Osteoblast (primary cell): ENCODE results near the gene C11orf86. TPM values are rescaled to one million over a fixed set of nuclear protein-coding genes. Genes with fewer than 3 reads are reported as not detected.
A peak's percentile ranks its signal among the peaks of the same experiment; 100 is the strongest.

Experiments
- DNase-seq: peaks from one replicate; pipeline ENCODE4 v3.0.0; 2011; ENCODE audit warnings: low spot score, mixed read lengths; ENCODE audit not compliant: insufficient read length; ENCODE audit errors: missing footprints
- H2AFZ ChIP-seq: 2 replicates; pipeline ENCODE4 v1.6.0; 2011; ENCODE audit warnings: mild to moderate bottlenecking, low read length
- H3K27ac ChIP-seq: 2 replicates; pipeline ENCODE4 v1.5.1; 2011; ENCODE audit warnings: mild to moderate bottlenecking, low read depth, low read length, moderate library complexity
- H3K27me3 ChIP-seq: 2 replicates; pipeline ENCODE4 v1.6.0; 2012; ENCODE audit warnings: mild to moderate bottlenecking, control low read depth, inconsistent platforms, low read length, moderate library complexity; ENCODE audit not compliant: insufficient read depth
- H3K36me3 ChIP-seq: 2 replicates; pipeline ENCODE4 v1.5.1; 2011; ENCODE audit warnings: mild to moderate bottlenecking, low read length, control low read depth, moderate library complexity; ENCODE audit not compliant: insufficient read depth
- H3K4me1 ChIP-seq: 2 replicates; pipeline ENCODE4 v1.5.1; 2011; ENCODE audit warnings: mild to moderate bottlenecking, low read length, control low read depth, moderate library complexity; ENCODE audit not compliant: insufficient read depth
- H3K4me2 ChIP-seq: 2 replicates; pipeline ENCODE4 v1.6.0; 2011; ENCODE audit warnings: mild to moderate bottlenecking, low read length; ENCODE audit not compliant: insufficient read depth
- H3K4me3 ChIP-seq: fragments of 200-600 bp; sonication (generic); 3 replicates; pipeline ENCODE4 v1.5.1; 2012; ENCODE audit warnings: mild to moderate bottlenecking, low read length, inconsistent platforms; ENCODE audit not compliant: insufficient read depth
- H3K79me2 ChIP-seq: 2 replicates; pipeline ENCODE4 v1.6.0; 2012; ENCODE audit warnings: mild to moderate bottlenecking, low read length, control low read depth, inconsistent platforms; ENCODE audit not compliant: insufficient read depth
- H3K9me3 ChIP-seq: 2 replicates; pipeline ENCODE4 v1.5.1; 2011; ENCODE audit warnings: low read depth, low read length, control low read depth
- H4K20me1 ChIP-seq: 2 replicates; pipeline ENCODE4 v1.6.0; 2012; ENCODE audit warnings: mild to moderate bottlenecking, low read length, control low read depth; ENCODE audit not compliant: insufficient read depth
- total RNA-seq: library from RNA; depleted of rRNA; stranded (reverse); fragments of >200 nt; gene quantifications from 2 replicates; pipeline ENCODE4 v1.2.3, GENCODE V29; 2012
- TF ChIP-seq, protein P1 (sequence below): IDR thresholded peaks from 2 replicates; pipeline ENCODE4 v1.5.1; 2011; ENCODE audit warnings: mild to moderate bottlenecking, low read depth, low read length, moderate library complexity; ENCODE audit errors: extremely low read depth

The C11orf86 gene
- total RNA-seq, 1 donor: not detected

DNA sequence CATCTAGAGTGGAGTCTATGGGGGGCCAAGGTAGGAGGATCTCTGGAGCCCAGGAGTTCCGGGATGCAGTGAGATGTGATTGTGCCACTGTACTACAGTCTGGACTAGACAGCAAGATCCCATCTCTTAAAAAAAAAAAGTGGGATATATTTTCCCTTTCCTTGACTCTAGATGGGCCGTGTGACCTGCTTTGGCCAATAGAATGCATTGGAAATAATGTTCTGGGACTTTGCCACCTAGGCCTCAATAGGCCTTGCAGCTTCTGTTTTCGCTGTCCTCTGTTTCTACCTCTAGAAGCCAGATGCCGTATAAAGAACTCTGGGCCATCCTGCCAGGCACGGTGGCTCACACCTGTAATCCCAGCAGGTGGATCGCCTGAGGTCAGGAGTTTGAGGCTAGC, 3.6 kb downstream of the C11orf86 start:
- H3K4me2 ChIP-seq: no peak overlapping the region
- no peaks in the 10 kb centered on the region for H3K36me3 ChIP-seq
- H3K4me1 ChIP-seq: peaks cover 17% of the 10 kb centered on the region
- no peak overlapping the region for H3K27ac ChIP-seq
- H3K79me2 ChIP-seq: no peaks in the 10 kb centered on the region
- no peak overlapping the region for H3K4me3 ChIP-seq
- TF ChIP-seq, protein P1, sequence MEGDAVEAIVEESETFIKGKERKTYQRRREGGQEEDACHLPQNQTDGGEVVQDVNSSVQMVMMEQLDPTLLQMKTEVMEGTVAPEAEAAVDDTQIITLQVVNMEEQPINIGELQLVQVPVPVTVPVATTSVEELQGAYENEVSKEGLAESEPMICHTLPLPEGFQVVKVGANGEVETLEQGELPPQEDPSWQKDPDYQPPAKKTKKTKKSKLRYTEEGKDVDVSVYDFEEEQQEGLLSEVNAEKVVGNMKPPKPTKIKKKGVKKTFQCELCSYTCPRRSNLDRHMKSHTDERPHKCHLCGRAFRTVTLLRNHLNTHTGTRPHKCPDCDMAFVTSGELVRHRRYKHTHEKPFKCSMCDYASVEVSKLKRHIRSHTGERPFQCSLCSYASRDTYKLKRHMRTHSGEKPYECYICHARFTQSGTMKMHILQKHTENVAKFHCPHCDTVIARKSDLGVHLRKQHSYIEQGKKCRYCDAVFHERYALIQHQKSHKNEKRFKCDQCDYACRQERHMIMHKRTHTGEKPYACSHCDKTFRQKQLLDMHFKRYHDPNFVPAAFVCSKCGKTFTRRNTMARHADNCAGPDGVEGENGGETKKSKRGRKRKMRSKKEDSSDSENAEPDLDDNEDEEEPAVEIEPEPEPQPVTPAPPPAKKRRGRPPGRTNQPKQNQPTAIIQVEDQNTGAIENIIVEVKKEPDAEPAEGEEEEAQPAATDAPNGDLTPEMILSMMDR: no peak
- H2AFZ ChIP-seq: no peak overlapping the region
- H3K27me3 ChIP-seq: no peaks in the 10 kb centered on the region
- no peak for DNase-seq
- H3K9me3 ChIP-seq: peaks cover 4% of the 10 kb centered on the region
- no peaks in the 10 kb centered on the region for H4K20me1 ChIP-seq

DNA sequence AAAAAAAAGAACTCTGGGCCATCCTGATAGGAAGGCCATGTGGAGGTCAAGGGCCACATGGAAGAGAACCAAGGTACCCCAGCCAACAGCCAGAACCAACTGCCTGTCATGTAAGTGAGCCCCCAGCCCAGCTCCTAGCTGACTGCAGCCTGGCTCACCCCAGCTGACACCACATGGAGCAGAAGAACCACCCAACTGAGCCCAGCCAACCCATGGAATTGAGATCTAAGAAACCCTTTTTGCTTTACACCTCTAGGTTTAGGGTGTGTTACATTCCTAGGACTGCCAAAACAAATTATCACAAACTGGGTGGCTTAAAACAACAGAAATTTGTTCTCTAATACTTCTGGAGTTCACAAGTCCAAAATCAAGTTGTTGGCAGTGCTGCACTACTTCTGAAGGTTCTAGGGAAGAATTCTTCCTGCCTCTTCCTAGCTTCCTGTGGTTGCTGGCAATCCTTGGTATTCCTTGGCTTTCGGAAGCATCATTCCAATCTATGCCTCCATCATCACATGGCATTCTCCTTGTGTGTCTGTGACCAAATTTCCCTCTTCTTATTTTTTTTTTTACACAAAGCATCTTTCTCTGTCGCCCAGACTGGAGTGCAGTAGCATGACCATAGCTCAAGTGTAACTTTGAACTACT, 4.4 kb downstream of the C11orf86 start:
- Histone ChIP-seq H3K9me3 (peaks cover 4% of the 10 kb centered on the region), H2AFZ (no peak overlapping the region), H3K4me1 (peaks cover 18% of the 10 kb centered on the region), H4K20me1 (no peaks in the 10 kb centered on the region), H3K27ac (no peak overlapping the region), H3K4me3 (no peak overlapping the region), H3K27me3 (no peaks in the 10 kb centered on the region), H3K4me2 (no peak overlapping the region), H3K36me3 (no peaks in the 10 kb centered on the region), H3K79me2 (no peaks in the 10 kb centered on the region)
- no peak for DNase-seq
- TF ChIP-seq, protein P1: no peak

DNA sequence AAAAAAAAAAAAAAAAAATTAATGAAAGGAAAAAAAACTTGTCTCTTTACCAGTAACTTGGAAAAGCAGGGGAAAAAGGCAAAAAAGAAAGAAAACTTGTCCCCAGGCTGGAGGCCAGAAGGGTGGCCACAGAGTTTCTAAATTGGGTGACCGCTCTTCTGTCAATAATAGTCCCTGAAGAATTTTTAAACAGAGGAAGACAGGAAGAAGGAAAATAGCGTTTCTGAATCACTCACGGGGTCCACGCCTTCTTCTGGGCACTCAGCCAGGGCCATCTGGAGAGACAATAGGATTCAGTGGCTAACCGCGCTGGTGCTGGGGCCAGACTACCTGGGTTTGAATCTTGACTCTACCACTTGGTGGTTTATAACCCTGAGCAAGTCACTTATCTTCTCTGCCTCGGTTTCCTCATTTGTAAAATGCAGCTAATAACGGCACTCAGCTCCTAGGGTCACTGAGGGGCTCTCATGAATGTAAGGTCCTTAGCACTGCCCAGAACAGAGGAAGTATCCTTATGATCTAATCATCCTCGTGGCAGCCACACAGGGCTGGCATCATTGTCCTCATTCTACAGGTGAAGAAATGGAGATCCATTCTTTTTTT, 7.0 kb downstream of the C11orf86 start:
- Histone ChIP-seq H3K4me2 (peak overlapping the region; percentile 6), H3K27me3 (no peaks in the 10 kb centered on the region), H3K27ac (no peak overlapping the region), H3K79me2 (no peaks in the 10 kb centered on the region), H3K36me3 (no peaks in the 10 kb centered on the region), H4K20me1 (no peaks in the 10 kb centered on the region), H3K4me3 (no peak overlapping the region), H3K9me3 (peaks cover 4% of the 10 kb centered on the region), H3K4me1 (peaks cover 18% of the 10 kb centered on the region), H2AFZ (no peak overlapping the region)
- TF ChIP-seq, protein P1: no peak
- peak; percentile 94 for DNase-seq

DNA sequence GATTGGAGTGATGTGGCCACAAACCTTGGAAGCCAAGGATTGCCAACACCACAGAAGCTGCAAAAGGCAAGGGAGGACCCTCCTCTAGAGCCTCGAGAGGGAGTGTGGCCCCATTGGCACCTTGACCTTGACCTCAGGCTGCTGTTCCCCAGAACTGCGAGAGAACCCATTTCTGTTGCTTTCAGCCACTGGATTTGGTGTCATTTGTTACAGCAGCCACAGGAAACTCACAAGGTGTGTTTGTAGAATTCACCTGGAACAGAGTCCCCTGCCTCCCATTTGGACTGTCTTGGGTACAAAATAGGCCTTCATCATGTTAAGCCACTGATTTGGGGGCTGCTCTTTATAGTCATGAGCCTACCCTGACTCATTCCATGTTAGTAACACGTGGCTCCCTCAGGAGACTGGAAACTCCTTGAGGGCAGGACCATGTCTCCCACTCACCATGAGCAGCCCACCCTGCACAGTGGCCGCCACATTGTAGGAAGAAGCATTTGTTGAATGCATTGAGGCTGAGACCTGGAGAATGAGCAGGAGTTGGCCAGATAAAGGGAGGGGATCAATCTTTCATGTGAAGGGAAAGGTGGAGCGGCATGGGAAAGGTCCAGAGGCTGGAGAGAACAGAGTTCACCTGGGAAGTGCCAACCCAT, 8.3 kb downstream of the C11orf86 start:
- no peak overlapping the region for H3K27ac ChIP-seq
- peak; percentile 58 for DNase-seq
- peaks cover 18% of the 10 kb centered on the region for H3K4me1 ChIP-seq
- no peak overlapping the region for H2AFZ ChIP-seq
- no peak overlapping the region for H3K4me2 ChIP-seq
- no peaks in the 10 kb centered on the region for H3K79me2 ChIP-seq
- H3K4me3 ChIP-seq: no peak overlapping the region
- H3K27me3 ChIP-seq: no peaks in the 10 kb centered on the region
- H4K20me1 ChIP-seq: no peaks in the 10 kb centered on the region
- H3K36me3 ChIP-seq: no peaks in the 10 kb centered on the region
- TF ChIP-seq, protein P1: no peak
- peaks cover 4% of the 10 kb centered on the region for H3K9me3 ChIP-seq
